Activated CD4-positive, alpha-beta memory T cell treated with anti-CD3 and anti-CD28 coated beads, Interleukin-2, amount 10 ng/mL, durations not matched to agents 7 days and 5 days (primary cell): Measurements from ENCODE around the gene GLI2. TPM values are rescaled to one million over a fixed set of nuclear protein-coding genes. Genes with fewer than 3 reads are reported as not detected.

Experiments
- CTCF ChIA-PET: fragments of 350-600 bp; sonication (Branson Sonifier 250); formaldehyde crosslinking; loops from one replicate; lab custom pipeline; 2021; ENCODE audit warnings: antibody characterized with exemption, inconsistent platforms; lab: Charles Lee
- POLR2A ChIA-PET: fragments of 350-600 bp; sonication (Branson Sonifier 250); formaldehyde crosslinking; loops from one replicate; lab custom pipeline; 2021; ENCODE audit warnings: antibody characterized with exemption; lab: Charles Lee
- DNase-seq: peaks from one replicate; pipeline ENCODE4 v3.0.0-alpha.2; 2020
- H3K27ac Mint-ChIP-seq: one replicate; pipeline ENCODE4 v1.8.0; 2021; ENCODE audit warnings: mild to moderate bottlenecking, mixed read lengths
- H3K27me3 Mint-ChIP-seq: one replicate; pipeline ENCODE4 v1.8.0; 2021; ENCODE audit warnings: mixed read lengths
- H3K36me3 Mint-ChIP-seq: one replicate; pipeline ENCODE4 v1.8.0; 2021; ENCODE audit warnings: low read depth, mixed read lengths
- H3K4me1 Mint-ChIP-seq: one replicate; pipeline ENCODE4 v1.8.0; 2021; ENCODE audit warnings: mixed read lengths
- H3K4me3 Mint-ChIP-seq: one replicate; pipeline ENCODE4 v1.8.0; 2021; ENCODE audit warnings: mild to moderate bottlenecking, mixed read lengths
- H3K9me3 Mint-ChIP-seq: one replicate; pipeline ENCODE4 v1.8.0; 2021; ENCODE audit warnings: mixed read lengths
- total RNA-seq, 2 experiments: library from RNA; stranded (reverse); gene quantifications; one replicate each; pipeline ENCODE4 v1.2.3, GENCODE V29; 2021

Gene GLI2
- under 1 TPM; 0.43 to 0.75 TPM for total RNA-seq

DNA sequence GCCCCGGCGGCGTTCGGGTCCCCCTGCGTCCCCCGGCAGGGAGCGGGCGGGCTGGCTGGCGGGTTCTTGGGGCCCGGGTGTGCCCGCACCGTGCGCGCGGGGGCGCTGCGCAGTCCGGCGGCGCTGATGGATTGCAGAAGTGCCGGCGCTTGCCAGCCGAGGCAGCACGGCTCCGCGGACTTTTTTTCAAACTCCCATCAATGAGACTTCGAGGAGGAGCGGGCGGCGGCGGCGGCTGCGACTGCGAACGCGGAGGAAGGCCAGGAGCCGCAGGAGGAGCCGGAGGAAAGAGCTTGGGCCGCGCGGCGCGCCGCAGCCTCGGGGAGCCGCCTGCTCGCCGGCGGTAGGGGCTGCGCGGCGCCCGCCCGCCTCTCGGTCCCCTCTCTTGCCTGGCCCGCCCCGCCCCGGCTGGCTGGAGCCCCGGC, at the start of gene GLI2:
GLI2 (plus strand) TSS at position 123 of the 425 bp plus-strand sequence. CDS start 61,453 bp downstream, outside the sequence.
- DNase-seq, result peak; percentile 41
- peak within 1 kb of the TSS; percentile 57 for H3K4me3 Mint-ChIP-seq
- CTCF ChIA-PET, result interaction anchor here (0.7 to 1.1 kb wide), 2 partner anchors 20 to 1854 kb away, joined by 3 read pairs; no protein-coding TSS in a partner anchor

GRCh38 chr2:120685974-120686297, 49.7 kb upstream of the GLI2 start:
- no peak overlapping the region for H3K4me3 Mint-ChIP-seq
- peaks cover 2% of the 10 kb centered on the region for H3K27me3 Mint-ChIP-seq
- no peaks in the 10 kb centered on the region for H3K36me3 Mint-ChIP-seq
- POLR2A ChIA-PET, result no interaction called here
- no peak overlapping the region for H3K27ac Mint-ChIP-seq
- CTCF ChIA-PET, result no interaction called here
- DNase-seq, result no peak
- no peaks in the 10 kb centered on the region for H3K9me3 Mint-ChIP-seq
- H3K4me1 Mint-ChIP-seq, result no peaks in the 10 kb centered on the region

More for the DNA sequence above, at the start of gene GLI2:
- POLR2A ChIA-PET, result no interaction called here
- no peak within 1 kb of the TSS for H3K27ac Mint-ChIP-seq
- H3K9me3 Mint-ChIP-seq, result no peaks in the 10 kb centered on the region
- H3K4me1 Mint-ChIP-seq, result peaks cover 22% of the 10 kb centered on the region
- no peaks in the 10 kb centered on the region for H3K36me3 Mint-ChIP-seq
- H3K27me3 Mint-ChIP-seq, result peaks cover 63% of the 10 kb centered on the region

DNA sequence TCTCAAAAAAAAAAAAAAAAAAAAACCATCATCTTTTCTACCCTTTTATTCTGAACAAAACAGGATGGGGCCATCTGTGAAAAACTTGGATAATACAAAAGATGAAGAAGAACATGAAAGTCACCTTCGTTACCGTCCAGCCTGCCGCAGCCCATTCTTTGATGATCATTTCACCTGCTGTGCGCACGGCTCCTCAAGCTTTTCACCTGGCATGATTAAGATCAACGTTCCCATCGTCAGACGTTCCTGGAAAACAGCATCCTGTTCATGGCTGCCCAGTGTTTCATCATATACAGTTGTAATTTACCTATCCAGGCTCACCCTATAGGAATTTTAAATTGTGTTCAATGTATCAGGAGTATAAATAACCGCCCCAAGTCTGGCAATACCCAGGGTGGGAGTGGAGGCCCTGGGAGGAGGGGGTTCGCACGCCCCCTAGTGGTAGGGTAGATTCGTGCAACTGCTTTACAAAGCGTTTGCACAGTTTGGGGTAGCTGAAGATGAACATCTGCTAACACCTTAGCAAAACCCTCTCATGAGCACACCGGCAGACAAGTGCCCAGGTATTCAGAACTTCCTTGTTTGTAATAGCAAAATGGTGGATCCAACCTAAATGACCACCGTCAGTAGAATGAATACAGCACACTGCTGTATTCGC, 49.0 kb upstream of the GLI2 start:
- no peak for DNase-seq
- Mint-ChIP-seq H3K9me3 (no peaks in the 10 kb centered on the region), H3K36me3 (no peaks in the 10 kb centered on the region), H3K4me1 (no peaks in the 10 kb centered on the region), H3K4me3 (no peak overlapping the region), H3K27me3 (peaks cover 2% of the 10 kb centered on the region), H3K27ac (no peak overlapping the region)
- CTCF ChIA-PET, result interaction anchor here (0.8 to 1.1 kb wide), 2 partner anchors 9 kb away, joined by 3 read pairs; no protein-coding TSS in a partner anchor
- POLR2A ChIA-PET, result no interaction called here

DNA sequence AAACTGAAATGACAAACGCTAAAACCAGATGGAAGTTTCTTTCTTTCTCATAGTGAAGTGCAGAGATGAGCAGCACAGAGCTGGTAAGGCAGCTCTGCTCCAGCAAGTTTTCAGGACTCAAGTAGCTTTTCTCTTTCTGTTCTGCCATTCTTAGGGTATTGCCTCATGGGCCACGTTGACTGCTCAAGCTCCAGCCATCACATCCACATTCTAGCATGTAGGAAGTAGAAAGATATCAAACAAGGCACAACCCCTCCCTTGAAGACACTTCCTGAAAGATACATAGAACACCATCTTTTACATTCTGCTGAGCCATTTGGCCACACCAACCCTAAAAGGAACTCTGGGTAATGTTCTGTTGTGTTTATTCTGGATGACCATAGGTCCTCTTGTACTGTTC, 48.5 kb upstream of the GLI2 start:
- no peak overlapping the region for H3K27ac Mint-ChIP-seq
- H3K27me3 Mint-ChIP-seq, result peaks cover 2% of the 10 kb centered on the region
- ChIA-PET CTCF (interaction anchor here (0.8 to 1.1 kb wide), 2 partner anchors 8 to 9 kb away, joined by 3 read pairs; no protein-coding TSS in a partner anchor), POLR2A (no interaction called here)
- no peaks in the 10 kb centered on the region for H3K9me3 Mint-ChIP-seq
- H3K4me1 Mint-ChIP-seq, result no peaks in the 10 kb centered on the region
- no peak for DNase-seq
- no peaks in the 10 kb centered on the region for H3K36me3 Mint-ChIP-seq
- H3K4me3 Mint-ChIP-seq, result no peak overlapping the region

- DNase-seq, result no peak
- H3K36me3 Mint-ChIP-seq, result no peaks in the 10 kb centered on the region
- H3K4me1 Mint-ChIP-seq, result peaks cover 2% of the 10 kb centered on the region
- no peak overlapping the region for H3K4me3 Mint-ChIP-seq
- H3K9me3 Mint-ChIP-seq, result no peaks in the 10 kb centered on the region
- ChIA-PET CTCF (interaction anchor here (1.9 kb wide), 1 partner anchor 10 kb away, joined by 6 read pairs; no protein-coding TSS in a partner anchor), POLR2A (no interaction called here)
- H3K27me3 Mint-ChIP-seq, result peaks cover 12% of the 10 kb centered on the region
- H3K27ac Mint-ChIP-seq, result no peak overlapping the region
Observed at GRCh38 chr2:120690521-120690920, 45.1 kb upstream of the GLI2 start.

DNA sequence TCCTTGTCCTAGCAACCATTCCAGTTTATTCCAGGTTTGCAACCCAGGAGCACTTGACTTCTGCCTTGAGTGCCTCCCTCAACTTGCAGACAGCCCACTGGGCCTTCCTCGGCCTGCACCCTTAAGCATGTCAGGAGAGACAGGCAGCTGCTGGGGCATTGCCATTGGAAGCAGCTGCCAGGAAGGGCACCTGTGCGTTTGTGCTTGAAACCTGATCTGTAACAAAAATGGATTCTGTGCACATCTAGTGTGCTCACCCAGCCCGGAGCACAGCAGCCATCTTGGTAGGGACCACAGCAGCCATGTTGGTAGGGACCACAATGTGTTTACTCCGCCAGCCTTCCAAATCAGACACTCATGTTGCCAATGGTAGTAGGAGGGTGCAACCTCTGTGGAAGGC, 44.3 kb upstream of the GLI2 start:
- H3K9me3 Mint-ChIP-seq, result no peaks in the 10 kb centered on the region
- no peaks in the 10 kb centered on the region for H3K36me3 Mint-ChIP-seq
- no peak overlapping the region for H3K4me3 Mint-ChIP-seq
- POLR2A ChIA-PET, result no interaction called here
- CTCF ChIA-PET, result interaction anchor here (1.9 kb wide), 1 partner anchor 11 kb away, joined by 6 read pairs; no protein-coding TSS in a partner anchor
- H3K27ac Mint-ChIP-seq, result no peak overlapping the region
- peaks cover 20% of the 10 kb centered on the region for H3K27me3 Mint-ChIP-seq
- no peak for DNase-seq
- peaks cover 5% of the 10 kb centered on the region for H3K4me1 Mint-ChIP-seq

- CTCF ChIA-PET, result interaction anchor here (1.2 kb wide), 1 partner anchor 388 kb away, joined by 4 read pairs; no protein-coding TSS in a partner anchor
Observed at GRCh38 chr2:120692691-120693090, 43.0 kb upstream of the GLI2 start.

GRCh38 chr2:120693121-120693520, 42.5 kb upstream of the GLI2 start:
- DNase-seq, result no peak
- Mint-ChIP-seq H3K36me3 (no peaks in the 10 kb centered on the region), H3K4me1 (peaks cover 5% of the 10 kb centered on the region), H3K9me3 (no peaks in the 10 kb centered on the region), H3K27ac (no peak overlapping the region), H3K4me3 (no peak overlapping the region), H3K27me3 (peaks cover 29% of the 10 kb centered on the region)
- ChIA-PET POLR2A (no interaction called here), CTCF (interaction anchor here (1.2 kb wide), 1 partner anchor 387 kb away, joined by 4 read pairs; no protein-coding TSS in a partner anchor)

More at GRCh38 chr2:120692691-120693090, 43.0 kb upstream of the GLI2 start:
- H3K27me3 Mint-ChIP-seq, result peaks cover 29% of the 10 kb centered on the region
- DNase-seq, result no peak
- no peak overlapping the region for H3K4me3 Mint-ChIP-seq
- H3K27ac Mint-ChIP-seq, result no peak overlapping the region
- no peaks in the 10 kb centered on the region for H3K9me3 Mint-ChIP-seq
- H3K4me1 Mint-ChIP-seq, result peaks cover 5% of the 10 kb centered on the region
- POLR2A ChIA-PET, result no interaction called here
- no peaks in the 10 kb centered on the region for H3K36me3 Mint-ChIP-seq

DNA sequence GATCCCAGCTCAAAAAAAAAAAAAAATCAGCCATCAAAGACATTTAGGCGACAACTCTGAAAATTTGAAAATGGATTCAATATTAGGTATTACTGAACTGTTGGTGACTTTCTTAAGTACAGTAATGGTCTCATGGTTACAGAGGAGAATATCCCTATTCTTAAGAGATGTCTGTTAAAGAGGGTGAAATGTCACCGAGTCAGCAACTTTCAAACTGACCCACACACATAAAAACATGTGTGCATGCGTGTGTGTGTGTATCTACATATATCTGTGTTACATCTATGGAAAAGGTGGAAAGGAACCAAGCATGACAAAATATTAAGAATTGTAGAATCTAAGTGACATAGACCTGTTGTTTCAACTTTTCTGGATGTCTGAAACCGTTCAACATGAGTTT, 41.6 kb upstream of the GLI2 start:
- no peaks in the 10 kb centered on the region for H3K36me3 Mint-ChIP-seq
- POLR2A ChIA-PET, result no interaction called here
- no peaks in the 10 kb centered on the region for H3K9me3 Mint-ChIP-seq
- H3K4me1 Mint-ChIP-seq, result peaks cover 5% of the 10 kb centered on the region
- DNase-seq, result no peak
- peaks cover 29% of the 10 kb centered on the region for H3K27me3 Mint-ChIP-seq
- H3K4me3 Mint-ChIP-seq, result no peak overlapping the region
- H3K27ac Mint-ChIP-seq, result no peak overlapping the region
- CTCF ChIA-PET, result interaction anchor here (1.2 to 1.7 kb wide), 2 partner anchors 385 to 387 kb away, joined by 3 to 4 read pairs; no protein-coding TSS in a partner anchor

DNA sequence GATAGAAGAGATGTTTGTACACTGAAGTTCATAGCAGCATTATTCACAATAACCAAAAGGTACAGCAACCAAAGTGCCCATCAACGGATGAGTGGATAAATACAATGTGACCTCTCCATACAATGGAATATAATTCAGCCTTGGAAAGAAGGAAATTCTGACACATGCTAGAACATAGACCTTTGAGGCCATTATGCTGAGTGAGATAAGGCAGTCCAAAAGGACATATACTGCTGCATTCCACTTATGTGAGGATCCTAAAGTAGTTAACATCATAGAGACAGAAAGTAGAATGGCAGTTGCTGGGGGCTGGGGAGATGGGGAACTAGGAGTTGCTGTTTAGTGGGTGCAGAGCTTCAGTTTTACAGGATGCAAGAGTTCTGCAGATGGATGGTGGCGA, 38.2 kb upstream of the GLI2 start:
- Mint-ChIP-seq H3K4me1 (peaks cover 5% of the 10 kb centered on the region), H3K4me3 (no peak overlapping the region), H3K27ac (no peak overlapping the region), H3K27me3 (peaks cover 33% of the 10 kb centered on the region), H3K9me3 (no peaks in the 10 kb centered on the region), H3K36me3 (no peaks in the 10 kb centered on the region)
- POLR2A ChIA-PET, result interaction anchor here (1.6 kb wide), 1 partner anchor 378 kb away, joined by 5 read pairs; no protein-coding TSS in a partner anchor
- DNase-seq, result no peak
- CTCF ChIA-PET, result interaction anchor here (0.9 to 2.4 kb wide), 2 partner anchors 9 to 374 kb away, joined by 4 to 9 read pairs; no protein-coding TSS in a partner anchor

GRCh38 chr2:120699292-120699691, 36.4 kb upstream of the GLI2 start:
- DNase-seq, result no peak
- Mint-ChIP-seq H3K4me3 (no peak overlapping the region), H3K27ac (no peak overlapping the region), H3K9me3 (no peaks in the 10 kb centered on the region), H3K27me3 (peaks cover 28% of the 10 kb centered on the region), H3K36me3 (no peaks in the 10 kb centered on the region), H3K4me1 (peaks cover 5% of the 10 kb centered on the region)
- ChIA-PET POLR2A (no interaction called here), CTCF (no interaction called here)

GRCh38 chr2:120700659-120701058, 35.0 kb upstream of the GLI2 start:
- ChIA-PET POLR2A (no interaction called here), CTCF (no interaction called here)
- no peaks in the 10 kb centered on the region for H3K36me3 Mint-ChIP-seq
- H3K4me1 Mint-ChIP-seq, result peaks cover 1% of the 10 kb centered on the region
- H3K27me3 Mint-ChIP-seq, result peaks cover 21% of the 10 kb centered on the region
- no peaks in the 10 kb centered on the region for H3K9me3 Mint-ChIP-seq
- no peak overlapping the region for H3K4me3 Mint-ChIP-seq
- no peak overlapping the region for H3K27ac Mint-ChIP-seq
- no peak for DNase-seq

GRCh38 chr2:120701096-120701495, 34.6 kb upstream of the GLI2 start:
- H3K27me3 Mint-ChIP-seq, result peaks cover 18% of the 10 kb centered on the region
- H3K27ac Mint-ChIP-seq, result no peak overlapping the region
- ChIA-PET POLR2A (no interaction called here), CTCF (no interaction called here)
- H3K4me3 Mint-ChIP-seq, result no peak overlapping the region
- H3K4me1 Mint-ChIP-seq, result no peaks in the 10 kb centered on the region
- DNase-seq, result no peak
- H3K36me3 Mint-ChIP-seq, result no peaks in the 10 kb centered on the region
- H3K9me3 Mint-ChIP-seq, result no peaks in the 10 kb centered on the region
